Stomach smooth muscle (tissue), 2 donors: ENCODE data around the gene PPP1R27.
"Not testable (repeated sequence)": the region's sequence is repeated elsewhere in the genome, so short reads cannot be mapped to it uniquely, and the experiment has no call there.

ENCODE experiments used
- H3K27ac ChIP-seq: one replicate; pipeline ENCODE4 v1.7.0; 2013; ENCODE audit warnings: mild to moderate bottlenecking, low read length, inconsistent platforms
- H3K27me3 ChIP-seq, 2 donors: one replicate each; pipeline ENCODE4 v1.7.0; 2013; ENCODE audit warnings: low read length in 2 of 2; ENCODE audit not compliant: insufficient read depth in 2 of 2, control insufficient read depth in 1 of 2
- H3K36me3 ChIP-seq, 2 donors: one replicate each; pipeline ENCODE4 v1.7.0; 2013; ENCODE audit warnings: low read length in 2 of 2; ENCODE audit not compliant: control insufficient read depth in 2 of 2, insufficient read depth in 2 of 2
- H3K4me1 ChIP-seq: one replicate; pipeline ENCODE4 v1.7.0; 2013; ENCODE audit warnings: low read length; ENCODE audit not compliant: control insufficient read depth, insufficient read depth
- H3K4me3 ChIP-seq, 2 donors: one replicate each; pipeline ENCODE4 v1.7.0; 2013; ENCODE audit warnings: low read length in 2 of 2
- H3K9ac ChIP-seq, 2 donors: one replicate each; pipeline ENCODE4 v1.7.0; 2013; ENCODE audit warnings: low read length in 2 of 2, mild to moderate bottlenecking in 1 of 2
- H3K9me3 ChIP-seq, 2 donors: one replicate each; pipeline ENCODE4 v1.7.0; 2013; ENCODE audit warnings: low read length in 2 of 2; ENCODE audit not compliant: control insufficient read depth in 2 of 2
- donor health status: healthy.
- donor health status: Pancreatic carcinoma.

PPP1R27 gene

GRCh38 chr17:81845881-81846742 lies 11.3 kb upstream of the PPP1R27 start:
- no peaks in the 10 kb centered on the region for H3K27me3 ChIP-seq
- H3K36me3 ChIP-seq = peaks cover 41 to 46% of the 10 kb centered on the region in 2 donors
- H3K9ac ChIP-seq = no peak overlapping the region
- H3K4me1 ChIP-seq = no peaks in the 10 kb centered on the region
- no peak overlapping the region for H3K27ac ChIP-seq
- no peak overlapping the region for H3K4me3 ChIP-seq
- H3K9me3 ChIP-seq = no peaks in the 10 kb centered on the region

DNA sequence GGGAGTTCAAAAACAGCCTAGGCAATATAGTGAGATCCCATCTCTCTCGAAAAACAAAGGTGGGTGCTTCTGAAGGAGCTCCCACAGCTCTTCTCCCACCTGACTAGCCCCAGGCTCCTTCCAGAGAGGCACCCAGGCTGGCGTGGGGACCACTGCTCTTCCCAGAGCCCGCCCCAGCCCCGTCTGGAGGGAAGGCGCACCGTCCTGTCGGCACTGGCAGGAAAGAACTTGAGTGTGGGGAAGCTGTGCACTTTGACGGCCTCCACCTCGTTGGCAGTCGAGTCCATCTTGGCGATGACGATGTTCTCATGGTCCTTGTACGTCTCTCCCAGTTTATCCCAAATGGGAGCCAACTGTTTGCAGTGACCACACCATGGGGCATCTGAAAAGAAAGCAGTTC lies 10.5 kb upstream of the PPP1R27 start:
- peaks cover 41 to 45% of the 10 kb centered on the region in 2 donors for H3K36me3 ChIP-seq
- H3K27me3 ChIP-seq = no peaks in the 10 kb centered on the region
- H3K9me3 ChIP-seq = no peaks in the 10 kb centered on the region
- H3K4me1 ChIP-seq = no peaks in the 10 kb centered on the region
- no peak overlapping the region for H3K4me3 ChIP-seq
- H3K27ac ChIP-seq = no peak overlapping the region
- no peak overlapping the region for H3K9ac ChIP-seq

DNA sequence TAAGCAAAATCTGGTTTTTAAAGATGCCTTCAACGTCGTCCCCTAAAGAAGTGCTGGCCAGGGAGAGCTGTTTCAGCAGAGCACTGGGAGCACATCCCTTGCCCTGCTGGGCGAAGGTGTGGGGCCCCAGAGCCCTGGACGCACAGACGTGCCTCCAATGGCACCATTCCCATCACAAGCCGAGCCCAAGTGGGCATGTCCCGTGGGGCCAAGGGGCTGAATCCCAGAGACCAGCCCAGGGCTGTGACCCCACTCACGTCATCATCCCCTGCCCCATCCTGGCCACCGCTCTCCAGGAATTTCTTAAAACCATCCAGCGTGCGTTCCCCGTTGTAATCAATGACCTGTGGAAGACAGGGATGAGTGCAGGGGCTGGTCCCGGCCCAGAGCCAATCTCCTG lies 10.0 kb upstream of the PPP1R27 start:
- no peak overlapping the region for H3K27ac ChIP-seq
- no peaks in the 10 kb centered on the region for H3K27me3 ChIP-seq
- H3K9me3 ChIP-seq = no peaks in the 10 kb centered on the region
- H3K4me1 ChIP-seq = no peaks in the 10 kb centered on the region
- H3K9ac ChIP-seq = no peak overlapping the region
- peaks cover 41 to 45% of the 10 kb centered on the region in 2 donors for H3K36me3 ChIP-seq
- H3K4me3 ChIP-seq = no peak overlapping the region

- Histone ChIP-seq H3K9ac (no peak overlapping the region), H3K27ac (no peak overlapping the region), H3K27me3 (no peaks in the 10 kb centered on the region), H3K4me3 (no peak overlapping the region), H3K4me1 (no peaks in the 10 kb centered on the region), H3K9me3 (no peaks in the 10 kb centered on the region), H3K36me3 (peaks cover 41 to 45% of the 10 kb centered on the region in 2 donors)
Observed at GRCh38 chr17:81844327-81844851, 9.5 kb upstream of the PPP1R27 start.

GRCh38 chr17:81843713-81844326 lies 9.0 kb upstream of the PPP1R27 start:
- no peak overlapping the region for H3K4me3 ChIP-seq
- H3K4me1 ChIP-seq = no peaks in the 10 kb centered on the region
- H3K9ac ChIP-seq = no peak overlapping the region
- H3K27ac ChIP-seq = no peak overlapping the region
- H3K9me3 ChIP-seq = no peaks in the 10 kb centered on the region
- peaks cover 41 to 45% of the 10 kb centered on the region in 2 donors for H3K36me3 ChIP-seq
- no peaks in the 10 kb centered on the region for H3K27me3 ChIP-seq

- Histone ChIP-seq H3K4me3 (no peak overlapping the region), H3K9ac (no peak overlapping the region), H3K9me3 (no peaks in the 10 kb centered on the region), H3K27ac (no peak overlapping the region), H3K4me1 (no peaks in the 10 kb centered on the region), H3K27me3 (no peaks in the 10 kb centered on the region), H3K36me3 (peaks cover 41 to 43% of the 10 kb centered on the region in 2 donors)
Observed at GRCh38 chr17:81842725-81843504, 8.1 kb upstream of the PPP1R27 start.

DNA sequence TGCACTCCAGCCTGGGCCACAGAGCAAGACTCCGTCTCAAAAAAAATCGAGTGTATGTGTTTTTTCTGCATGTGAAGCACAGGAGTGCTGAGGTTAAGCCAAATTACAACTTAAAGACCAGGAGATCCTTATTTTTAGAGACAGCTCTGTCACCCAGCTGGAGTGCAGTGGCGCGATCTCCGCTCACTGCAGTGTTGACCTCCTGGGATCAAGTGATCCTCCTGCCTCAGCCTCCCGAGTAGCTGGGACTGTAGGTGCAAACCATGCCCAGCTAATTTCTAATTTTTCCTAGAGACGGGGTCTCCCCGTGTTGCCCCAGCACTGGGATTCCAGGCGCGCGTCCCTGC lies 7.5 kb upstream of the PPP1R27 start:
- H3K4me3 ChIP-seq = no peak overlapping the region
- no peak overlapping the region for H3K27ac ChIP-seq
- H3K9me3 ChIP-seq = no peaks in the 10 kb centered on the region
- H3K27me3 ChIP-seq = no peaks in the 10 kb centered on the region
- H3K9ac ChIP-seq = no peak overlapping the region
- no peaks in the 10 kb centered on the region for H3K4me1 ChIP-seq
- peaks cover 40 to 41% of the 10 kb centered on the region in 2 donors for H3K36me3 ChIP-seq

- Histone ChIP-seq H3K4me3 (no peak overlapping the region), H3K9ac (no peak overlapping the region), H3K9me3 (no peaks in the 10 kb centered on the region), H3K27me3 (no peaks in the 10 kb centered on the region), H3K27ac (no peak overlapping the region), H3K4me1 (no peaks in the 10 kb centered on the region), H3K36me3 (peaks cover 35 to 40% of the 10 kb centered on the region in 2 donors)
Observed at GRCh38 chr17:81841866-81842265, 7.0 kb upstream of the PPP1R27 start.

GRCh38 chr17:81840826-81841778 lies 6.3 kb upstream of the PPP1R27 start:
- Histone ChIP-seq H3K27ac (no peak overlapping the region), H3K9ac (no peak overlapping the region), H3K27me3 (no peaks in the 10 kb centered on the region), H3K4me3 (no peak overlapping the region), H3K9me3 (no peaks in the 10 kb centered on the region), H3K4me1 (no peaks in the 10 kb centered on the region), H3K36me3 (peaks cover 27 to 33% of the 10 kb centered on the region in 2 donors)

- H3K9ac ChIP-seq, H3K9me3 ChIP-seq, H3K27me3 ChIP-seq, H3K4me3 ChIP-seq, H3K4me1 ChIP-seq, H3K27ac ChIP-seq: not testable (repeated sequence)
- peaks cover 17 to 23% of the 10 kb centered on the region in 2 donors for H3K36me3 ChIP-seq
Observed at GRCh38 chr17:81840059-81840458, 5.2 kb upstream of the PPP1R27 start.
